Activated CD8-positive, alpha-beta memory T cell treated with anti-CD3 and anti-CD28 coated beads for 36 hours (primary cell): Measurements from ENCODE around the gene LSM14B. TPM values are rescaled to one million over a fixed set of nuclear protein-coding genes. Genes with fewer than 3 reads are reported as not detected.

Experiments
- CTCF ChIA-PET: fragments of 350-600 bp; sonication (Branson Sonifier 250); formaldehyde crosslinking; loops from one replicate; lab custom pipeline; 2021; ENCODE audit warnings: antibody characterized with exemption; lab: Charles Lee
- POLR2A ChIA-PET: fragments of 350-600 bp; sonication (Branson Sonifier 250); formaldehyde crosslinking; loops from one replicate; lab custom pipeline; 2021; ENCODE audit warnings: antibody characterized with exemption; lab: Charles Lee
- total RNA-seq, 2 experiments: library from RNA; stranded (reverse); gene quantifications; one replicate each; pipeline ENCODE4 v1.2.3, GENCODE V29; 2021

Gene LSM14B
- total RNA-seq, 2 experiments from 2014 or later: 34.6 to 35.3 TPM

- POLR2A ChIA-PET: no interaction called here
- CTCF ChIA-PET: no interaction called here
These were observed 5.5 kb downstream of the LSM14B start for GRCh38 chr20:62127799-62128198.

DNA sequence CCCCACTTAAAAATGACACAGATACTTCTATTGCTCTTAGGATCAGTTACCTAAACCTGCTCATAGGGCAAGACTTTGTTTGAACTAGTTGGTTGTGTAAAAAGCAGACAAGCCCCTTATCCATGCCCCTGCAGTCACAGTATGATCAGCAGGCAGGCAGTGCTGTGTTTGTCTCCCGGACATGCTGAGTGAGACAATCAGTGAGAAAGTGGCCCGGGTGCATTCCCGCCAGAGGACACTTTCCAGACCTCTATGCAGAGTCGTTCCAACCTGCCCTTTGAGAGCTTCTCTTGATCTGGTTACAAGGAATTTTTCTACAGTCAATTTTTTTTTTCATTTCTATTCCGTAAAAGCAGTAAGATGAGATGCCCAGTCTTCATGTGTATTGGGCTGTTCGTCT lies 6.2 kb downstream of the LSM14B start:
- CTCF ChIA-PET: interaction anchor here (1.2 kb wide), 1 partner anchor 13 kb away, joined by 3 read pairs; no protein-coding TSS in a partner anchor
- POLR2A ChIA-PET: interaction anchor here (0.5 kb wide), 1 partner anchor 60 kb away, joined by 3 read pairs; no protein-coding TSS in a partner anchor

DNA sequence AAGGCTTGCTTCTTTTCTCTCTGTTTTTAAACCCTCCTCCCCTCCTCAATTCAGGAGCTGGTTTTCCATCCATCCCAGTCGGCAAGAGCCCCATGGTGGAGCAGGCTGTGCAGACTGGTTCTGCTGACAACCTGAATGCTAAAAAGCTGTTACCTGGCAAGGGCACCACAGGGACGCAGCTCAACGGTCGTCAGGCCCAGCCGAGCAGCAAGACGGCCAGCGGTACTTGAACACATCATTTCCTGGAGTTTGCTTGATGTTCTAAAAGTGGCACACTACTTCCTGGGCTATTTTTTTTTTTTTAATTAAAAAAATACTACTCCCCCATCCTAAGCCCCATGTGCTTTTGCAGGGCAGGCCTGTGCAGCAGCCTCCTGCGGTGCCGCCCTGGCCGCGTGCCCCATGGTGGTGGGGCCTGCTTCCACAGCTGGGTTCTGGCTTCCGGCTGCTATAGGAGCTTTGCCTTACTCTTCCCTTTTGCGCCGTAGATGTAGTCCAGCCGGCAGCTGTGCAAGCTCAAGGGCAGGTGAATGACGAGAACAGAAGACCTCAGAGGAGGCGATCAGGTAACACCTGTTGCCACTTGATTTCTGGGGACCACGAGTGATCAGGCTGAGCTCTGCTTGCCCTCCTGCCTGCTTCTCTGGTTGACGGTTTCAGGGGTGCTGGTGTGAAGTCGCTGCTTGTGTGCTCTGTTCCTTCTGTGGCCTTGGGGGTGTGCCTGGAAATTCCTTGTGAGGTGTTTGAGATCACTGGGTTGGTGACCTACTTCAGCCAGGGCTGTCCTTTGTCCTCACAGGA lies 7.7 kb downstream of the LSM14B start:
- POLR2A ChIA-PET: no interaction called here

GRCh38 chr20:62131560-62132320 lies 9.5 kb downstream of the LSM14B start:
- ChIA-PET CTCF (no interaction called here), POLR2A (no interaction called here)

More for the DNA sequence above, 7.7 kb downstream of the LSM14B start:
- CTCF ChIA-PET: no interaction called here

- POLR2A ChIA-PET: no interaction called here
- CTCF ChIA-PET: no interaction called here
These were observed 10.1 kb downstream of the LSM14B start for GRCh38 chr20:62132421-62132820.

- POLR2A ChIA-PET: no interaction called here
- CTCF ChIA-PET: interaction anchor here (1.3 kb wide), 1 partner anchor 12 kb away, joined by 3 read pairs; no protein-coding TSS in a partner anchor
These were observed 11.0 kb downstream of the LSM14B start for GRCh38 chr20:62133051-62133845.

- POLR2A ChIA-PET: no interaction called here
- CTCF ChIA-PET: interaction anchor here (1.3 kb wide), 1 partner anchor 12 kb away, joined by 3 read pairs; no protein-coding TSS in a partner anchor
These were observed 11.6 kb downstream of the LSM14B start for GRCh38 chr20:62133864-62134263.

DNA sequence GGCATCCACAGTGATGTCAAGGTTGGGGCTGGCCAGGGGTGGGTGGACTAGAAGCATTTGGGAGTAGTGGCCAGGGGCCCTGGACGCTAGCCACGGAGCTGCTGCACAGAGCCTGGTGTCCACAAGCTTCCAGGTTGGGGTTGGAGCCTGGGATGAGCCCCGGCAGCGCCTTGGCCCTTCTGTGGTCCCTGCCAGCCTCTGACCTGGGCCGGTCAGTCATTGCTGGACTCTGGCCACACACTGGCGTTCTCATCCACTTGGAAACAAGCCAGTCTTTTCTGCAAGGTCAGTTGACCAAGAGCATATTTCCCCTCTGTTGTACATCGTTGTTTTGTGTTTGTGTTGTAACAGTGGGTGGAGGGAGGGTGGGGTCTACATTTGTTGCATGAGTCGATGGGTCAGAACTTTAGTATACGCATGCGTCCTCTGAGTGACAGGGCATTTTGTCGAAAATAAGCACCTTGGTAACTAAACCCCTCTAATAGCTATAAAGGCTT lies 12.5 kb downstream of the LSM14B start:
- POLR2A ChIA-PET: interaction anchor here (0.6 to 1.4 kb wide), 3 partner anchors 10 to 143 kb away, joined by 4 read pairs; no protein-coding TSS in a partner anchor
- CTCF ChIA-PET: interaction anchor here (2.0 kb wide), 1 partner anchor 124 kb away, joined by 7 read pairs; no protein-coding TSS in a partner anchor

- ChIA-PET POLR2A (interaction anchor here (0.7 to 1.4 kb wide), 3 partner anchors 11 to 83 kb away, joined by 3 to 4 read pairs (median 4); no protein-coding TSS in a partner anchor), CTCF (interaction anchor here (1.2 to 2.0 kb wide), 2 partner anchors 36 to 125 kb away, joined by 3 to 7 read pairs; no protein-coding TSS in a partner anchor)
These were observed 13.4 kb downstream of the LSM14B start for GRCh38 chr20:62135573-62136266.

DNA sequence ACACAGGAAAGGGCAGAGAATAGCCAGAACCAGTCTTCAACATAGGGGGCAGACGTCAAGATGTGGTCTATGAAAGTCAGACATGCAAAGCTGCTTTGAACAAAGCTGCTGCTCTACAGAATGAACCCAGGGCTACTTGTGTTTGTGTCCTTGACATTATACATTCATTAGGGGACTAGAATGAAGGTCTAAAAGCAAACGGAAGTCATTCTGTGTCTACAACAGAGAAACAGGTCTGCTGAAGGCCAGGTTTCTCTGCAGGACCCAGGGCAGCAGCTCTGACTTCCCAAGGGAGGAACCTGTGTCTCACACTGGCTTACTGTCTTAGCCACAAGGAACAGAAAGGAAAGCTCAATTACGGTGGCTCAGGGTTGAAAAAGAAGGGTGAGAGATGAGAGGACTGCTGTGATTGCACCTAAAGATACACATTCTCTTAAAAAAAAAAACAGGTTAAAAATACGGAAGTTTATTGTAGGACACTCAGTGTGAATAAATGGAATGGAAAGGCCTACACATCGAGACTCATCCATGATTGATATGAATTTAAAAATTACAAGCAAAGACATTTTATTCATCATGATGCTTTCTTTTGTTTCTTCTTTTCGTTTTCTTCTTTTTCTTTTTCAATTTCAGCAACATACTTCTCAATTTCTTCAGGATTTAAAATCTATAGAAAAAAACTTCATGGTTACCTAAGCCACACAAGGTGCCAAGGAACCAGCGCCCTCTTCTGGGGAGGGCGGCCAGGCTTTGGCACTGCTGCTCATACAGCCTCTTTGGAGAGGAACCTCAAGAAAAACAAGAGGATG lies 14.2 kb downstream of the LSM14B start:
- ChIA-PET CTCF (interaction anchor here (1.2 to 2.0 kb wide), 2 partner anchors 35 to 125 kb away, joined by 3 to 7 read pairs; no protein-coding TSS in a partner anchor), POLR2A (interaction anchor here (0.7 kb wide), 1 partner anchor 84 kb away, joined by 3 read pairs; no protein-coding TSS in a partner anchor)

- ChIA-PET CTCF (interaction anchor here (2.0 kb wide), 1 partner anchor 126 kb away, joined by 7 read pairs; no protein-coding TSS in a partner anchor), POLR2A (no interaction called here)
These were observed 14.8 kb downstream of the LSM14B start for GRCh38 chr20:62137092-62137384.

DNA sequence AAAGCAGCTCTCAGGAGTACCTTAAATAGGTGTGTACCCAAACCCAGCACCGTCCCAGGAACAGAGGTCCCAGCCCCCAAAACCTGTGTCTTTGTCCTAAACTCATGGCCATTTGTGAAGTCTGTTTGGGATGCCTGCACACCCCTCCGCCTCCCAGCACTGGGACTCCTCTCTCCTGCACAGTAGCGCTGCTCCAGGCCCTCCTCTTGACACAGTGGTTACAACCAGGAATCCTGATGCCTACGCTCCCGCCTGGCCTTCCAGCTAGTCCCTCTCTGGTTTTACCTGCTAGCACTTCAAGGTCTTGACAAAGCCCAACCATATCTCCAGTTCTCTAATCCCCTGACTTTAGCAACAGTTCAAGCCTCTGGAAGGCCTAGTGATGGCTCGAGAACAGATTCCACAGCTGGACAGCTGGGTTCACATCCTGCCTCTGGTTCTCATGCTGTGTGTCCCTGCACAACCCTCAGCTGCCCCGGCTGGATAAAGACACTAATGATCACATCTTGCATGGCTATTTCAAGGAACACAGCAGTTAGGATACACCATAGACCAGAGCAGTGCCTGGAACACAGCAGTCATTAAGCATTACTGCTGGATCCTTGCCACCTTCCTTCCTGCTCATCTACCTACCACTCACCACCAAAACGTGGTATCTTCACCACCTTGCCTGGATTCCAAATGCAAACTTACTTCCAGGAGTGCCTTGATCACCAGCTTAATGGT lies 15.4 kb downstream of the LSM14B start:
- CTCF ChIA-PET: interaction anchor here (0.9 kb wide), 2 partner anchors 16 to 126 kb away, joined by 3 to 4 read pairs; no protein-coding TSS in a partner anchor
- POLR2A ChIA-PET: no interaction called here

GRCh38 chr20:62138204-62138543 lies 15.9 kb downstream of the LSM14B start:
- ChIA-PET CTCF (interaction anchor here (0.7 to 0.9 kb wide), 3 partner anchors 16 to 628 kb away, joined by 3 to 4 read pairs (median 3); no protein-coding TSS in a partner anchor), POLR2A (no interaction called here)

DNA sequence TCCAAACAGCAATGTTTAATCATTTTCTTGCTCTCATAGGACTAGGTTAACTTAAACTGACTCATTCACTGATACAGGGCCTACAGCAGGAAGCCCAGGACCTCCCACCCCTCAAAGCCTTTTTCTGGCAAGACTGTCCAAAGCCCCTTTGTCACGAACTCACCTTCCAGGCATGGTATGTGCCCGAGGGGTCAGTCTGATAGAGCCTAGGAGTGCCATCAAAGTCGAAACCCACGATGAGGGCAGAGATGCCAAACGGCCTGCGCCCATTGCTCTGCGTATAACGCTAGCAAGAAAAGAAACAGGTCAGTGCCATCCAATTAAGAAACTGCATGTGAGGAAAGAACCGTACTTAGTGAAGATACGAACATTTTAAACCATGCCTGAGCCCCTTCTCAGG lies 16.6 kb downstream of the LSM14B start:
- POLR2A ChIA-PET: no interaction called here
- CTCF ChIA-PET: interaction anchor here (0.7 to 0.9 kb wide), 2 partner anchors 17 to 629 kb away, joined by 3 read pairs; no protein-coding TSS in a partner anchor

DNA sequence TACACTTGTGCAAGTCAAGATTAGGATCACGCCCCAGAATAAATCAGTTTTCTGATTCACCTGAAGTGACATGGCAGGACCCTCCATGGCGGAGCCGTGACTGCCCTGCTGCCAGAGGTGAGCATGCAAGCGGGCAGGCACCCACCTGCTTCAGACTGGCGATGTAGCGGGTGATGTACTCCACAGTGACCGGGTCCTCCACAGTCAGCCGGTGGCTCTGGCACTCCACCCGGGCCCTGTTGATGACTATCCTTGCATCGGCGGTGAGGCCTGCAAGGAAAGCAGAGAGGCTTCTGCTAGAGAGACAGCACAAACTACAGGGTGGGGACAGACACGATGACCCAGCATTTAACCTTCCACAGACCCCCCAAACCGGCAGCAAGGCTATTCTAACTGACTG lies 17.4 kb downstream of the LSM14B start:
- CTCF ChIA-PET: no interaction called here
- POLR2A ChIA-PET: no interaction called here

DNA sequence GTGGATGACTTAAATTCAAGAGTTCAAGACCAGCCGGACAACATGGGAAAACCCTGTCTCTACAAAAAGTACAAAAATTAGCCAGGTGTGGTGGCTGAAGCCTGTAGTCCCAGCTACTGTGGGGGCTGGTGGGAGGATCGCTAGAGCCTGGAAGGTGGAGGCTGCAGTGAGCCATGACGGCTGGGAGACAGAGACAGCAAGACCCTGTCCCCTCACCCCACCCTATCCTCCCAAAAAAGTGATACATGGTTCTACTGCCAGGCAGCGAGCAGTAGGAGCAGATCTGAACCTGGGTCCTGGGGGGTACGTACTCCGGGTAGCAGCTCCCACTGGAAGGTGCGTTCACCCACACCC lies 18.7 kb downstream of the LSM14B start:
- POLR2A ChIA-PET: interaction anchor here (1.4 kb wide), 1 partner anchor 19 kb away, joined by 6 read pairs; the partner anchor contains the start of gene LSM14B
- CTCF ChIA-PET: interaction anchor here (1.1 to 2.2 kb wide), 4 partner anchors 14 to 130 kb away, joined by 3 to 11 read pairs (median 5); partner anchors contain the start of gene LSM14B
